GM12872 (cell line): Measurements from ENCODE around the gene BRD7.

ENCODE experiments used
- CTCF ChIP-seq: IDR thresholded peaks from 3 replicates; pipeline ENCODE4 v1.5.1; 2011; ENCODE audit warnings: low read depth, mild to moderate bottlenecking, low read length, moderate library complexity; ENCODE audit not compliant: insufficient read depth

The BRD7 gene

GRCh38 chr16:50395763-50396710 is 27.2 kb upstream of the BRD7 start:
- no peak for TF ChIP-seq CTCF

GRCh38 chr16:50393858-50394802 is 25.3 kb upstream of the BRD7 start:
- TF ChIP-seq CTCF: no peak

- TF ChIP-seq CTCF: no peak
Measured at GRCh38 chr16:50393416-50393815, 24.6 kb upstream of the BRD7 start.

GRCh38 chr16:50390914-50391716 is 22.3 kb upstream of the BRD7 start:
- TF ChIP-seq CTCF: no peak

GRCh38 chr16:50390371-50390771 is 21.6 kb upstream of the BRD7 start:
- no peak for TF ChIP-seq CTCF

GRCh38 chr16:50389900-50390299 is 21.1 kb upstream of the BRD7 start:
- no peak for TF ChIP-seq CTCF
